VCaP (cell line): Measurements from ENCODE around the gene ESCO1.

Experiments used
- H3K27ac ChIP-seq: fragments of 450-650 bp; 2 replicates; pipeline ENCODE4 v1.5.1; 2017
- TF ChIP-seq, protein P1 (sequence below): fragments of 450-650 bp; conservative IDR thresholded peaks from 2 replicates; pipeline ENCODE4 v1.5.1; 2017; ENCODE audit warnings: mild to moderate bottlenecking, moderate library complexity

ESCO1 gene

DNA sequence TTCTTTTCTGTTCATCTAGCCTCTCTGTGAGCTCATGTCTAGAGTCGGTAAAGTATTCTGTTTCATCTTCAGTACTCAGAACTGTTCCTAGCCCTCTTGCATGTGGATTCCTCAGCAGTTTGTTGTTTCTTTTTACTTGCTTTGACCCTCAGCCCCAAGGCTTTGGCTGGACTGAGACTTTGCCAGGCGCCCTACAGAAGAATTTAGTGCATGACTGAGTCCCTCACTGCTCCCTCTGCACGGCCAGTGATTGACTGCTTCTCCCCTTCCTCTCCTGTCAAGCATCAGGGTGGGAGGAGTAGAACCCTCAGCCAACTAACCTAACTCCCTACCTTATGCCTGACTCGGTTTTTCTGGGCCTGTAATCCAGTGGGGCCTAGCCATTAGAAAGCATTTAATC, 109.8 kb downstream of the ESCO1 start:
- TF ChIP-seq, protein P1, sequence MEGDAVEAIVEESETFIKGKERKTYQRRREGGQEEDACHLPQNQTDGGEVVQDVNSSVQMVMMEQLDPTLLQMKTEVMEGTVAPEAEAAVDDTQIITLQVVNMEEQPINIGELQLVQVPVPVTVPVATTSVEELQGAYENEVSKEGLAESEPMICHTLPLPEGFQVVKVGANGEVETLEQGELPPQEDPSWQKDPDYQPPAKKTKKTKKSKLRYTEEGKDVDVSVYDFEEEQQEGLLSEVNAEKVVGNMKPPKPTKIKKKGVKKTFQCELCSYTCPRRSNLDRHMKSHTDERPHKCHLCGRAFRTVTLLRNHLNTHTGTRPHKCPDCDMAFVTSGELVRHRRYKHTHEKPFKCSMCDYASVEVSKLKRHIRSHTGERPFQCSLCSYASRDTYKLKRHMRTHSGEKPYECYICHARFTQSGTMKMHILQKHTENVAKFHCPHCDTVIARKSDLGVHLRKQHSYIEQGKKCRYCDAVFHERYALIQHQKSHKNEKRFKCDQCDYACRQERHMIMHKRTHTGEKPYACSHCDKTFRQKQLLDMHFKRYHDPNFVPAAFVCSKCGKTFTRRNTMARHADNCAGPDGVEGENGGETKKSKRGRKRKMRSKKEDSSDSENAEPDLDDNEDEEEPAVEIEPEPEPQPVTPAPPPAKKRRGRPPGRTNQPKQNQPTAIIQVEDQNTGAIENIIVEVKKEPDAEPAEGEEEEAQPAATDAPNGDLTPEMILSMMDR, result no peak
- no peak overlapping the region for H3K27ac ChIP-seq

DNA sequence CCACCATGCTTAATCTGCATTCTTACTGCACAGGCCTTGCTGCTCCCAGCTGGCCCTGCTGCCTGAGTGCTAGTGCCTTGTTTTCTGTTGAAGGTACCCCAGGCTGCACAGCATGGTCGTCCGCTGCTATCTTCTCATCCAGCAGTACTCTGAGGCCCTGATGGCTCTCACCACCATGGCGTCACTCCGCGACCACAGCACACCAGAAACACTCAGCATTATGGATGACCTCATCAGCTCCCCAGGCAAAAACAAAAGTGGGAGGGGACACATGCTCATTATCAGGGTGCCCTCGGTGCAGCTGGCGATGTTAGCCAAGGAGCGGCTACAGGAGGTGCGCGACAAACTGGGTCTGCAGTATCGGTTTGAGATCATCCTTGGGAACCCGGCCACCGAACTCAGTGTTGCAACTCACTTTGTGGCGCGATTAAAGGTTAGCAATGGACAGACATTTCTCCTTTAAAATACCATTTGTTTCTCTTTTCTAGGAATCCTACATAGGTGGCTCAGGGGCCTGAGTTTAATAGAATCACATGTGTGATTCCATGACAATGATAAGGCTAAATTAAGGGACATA, 110.5 kb downstream of the ESCO1 start:
- TF ChIP-seq, protein P1, result no peak
- H3K27ac ChIP-seq, result no peak overlapping the region

DNA sequence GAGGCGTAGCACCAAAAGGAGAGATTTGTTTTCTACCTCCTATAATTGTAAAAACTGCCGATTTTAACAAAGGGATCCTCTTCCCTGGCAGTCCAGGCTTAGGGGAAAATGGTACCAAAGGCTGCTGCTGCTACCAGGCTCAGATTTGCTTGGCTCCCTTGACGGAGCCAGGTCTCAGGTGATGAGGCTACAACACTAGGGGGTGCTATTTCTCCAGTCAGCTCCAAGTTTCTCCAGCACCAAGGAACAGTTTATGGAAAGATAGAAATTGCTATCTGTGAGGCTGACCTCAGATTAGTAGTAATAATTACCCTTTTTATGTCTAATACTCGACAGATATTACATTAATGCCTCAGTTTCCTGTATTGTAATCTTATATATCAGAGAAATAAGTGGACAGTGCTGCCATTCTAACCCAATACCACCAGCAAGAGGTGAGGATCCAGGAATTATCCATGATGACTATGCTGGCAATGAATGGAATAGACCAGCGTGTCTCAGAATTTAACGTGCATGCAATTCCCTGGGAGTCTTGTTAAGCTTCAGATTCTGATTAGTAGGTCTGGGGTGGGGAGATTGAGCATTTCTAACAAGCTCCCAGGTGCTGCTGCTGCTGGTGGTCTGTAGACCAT, 111.3 kb downstream of the ESCO1 start:
- TF ChIP-seq, protein P1, result peak; percentile 72
- H3K27ac ChIP-seq, result no peak overlapping the region

DNA sequence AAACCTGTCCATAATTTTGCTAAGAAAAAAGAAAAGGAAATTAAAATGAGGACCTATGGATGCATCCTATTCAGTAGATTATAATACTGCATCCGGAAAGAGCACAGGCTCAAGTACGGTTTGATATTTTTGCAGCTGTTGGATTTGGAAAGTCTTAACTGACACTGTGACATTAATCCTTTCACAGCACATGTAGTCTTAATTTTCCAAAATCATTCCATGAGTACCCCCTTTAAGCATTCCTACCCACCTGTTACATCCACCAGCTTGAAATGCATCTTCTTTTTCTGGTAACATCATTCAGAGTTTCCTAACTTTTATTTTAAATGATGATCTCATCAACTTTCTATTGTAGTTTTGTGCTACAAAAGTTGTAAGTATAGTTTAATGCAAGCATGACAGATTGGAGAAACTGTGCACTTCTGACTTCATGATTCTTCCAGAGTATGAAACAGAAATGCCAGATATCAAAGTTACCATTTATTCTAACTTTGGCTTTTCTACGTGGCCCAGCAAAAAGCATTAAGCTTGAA, 113.5 kb downstream of the ESCO1 start:
- no peak overlapping the region for H3K27ac ChIP-seq
- TF ChIP-seq, protein P1, result no peak

DNA sequence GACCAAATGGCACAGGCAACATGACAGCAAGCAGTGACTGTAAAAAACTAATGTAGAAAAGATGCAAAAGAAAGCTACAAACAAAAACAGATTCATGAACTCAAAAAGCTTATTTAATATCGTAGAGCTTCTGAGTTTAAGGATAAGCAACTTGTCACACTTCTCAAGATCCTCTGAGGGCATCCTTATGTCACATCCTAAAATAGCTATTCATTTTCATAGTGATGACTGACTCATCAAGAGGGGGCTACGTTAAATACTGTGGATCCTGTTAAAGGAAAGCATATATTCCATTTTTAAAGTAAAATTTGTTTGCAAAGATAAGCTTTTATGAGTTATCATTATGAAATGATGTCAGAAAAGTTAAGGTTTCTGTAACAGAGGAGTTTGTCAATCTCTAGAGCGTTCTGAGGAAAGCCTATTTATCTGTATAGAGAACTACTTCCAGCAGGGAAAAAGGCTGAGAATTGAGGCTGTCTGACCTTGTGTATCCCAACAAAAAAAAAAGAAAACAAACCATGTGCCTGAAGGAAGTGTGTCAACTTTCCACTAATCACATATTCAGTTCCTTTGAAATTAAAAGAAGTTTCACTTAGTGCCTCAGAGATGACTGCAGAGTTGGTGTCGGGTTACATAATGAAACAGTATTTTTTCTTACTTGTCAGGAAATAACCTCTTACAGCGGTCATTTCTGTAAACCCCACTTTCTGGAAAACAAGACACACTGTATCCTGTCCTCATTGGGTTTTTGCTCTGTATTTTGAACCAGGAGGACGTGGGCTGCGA, 115.5 kb downstream of the ESCO1 start:
- H3K27ac ChIP-seq, result no peak overlapping the region
- TF ChIP-seq, protein P1, result no peak

DNA sequence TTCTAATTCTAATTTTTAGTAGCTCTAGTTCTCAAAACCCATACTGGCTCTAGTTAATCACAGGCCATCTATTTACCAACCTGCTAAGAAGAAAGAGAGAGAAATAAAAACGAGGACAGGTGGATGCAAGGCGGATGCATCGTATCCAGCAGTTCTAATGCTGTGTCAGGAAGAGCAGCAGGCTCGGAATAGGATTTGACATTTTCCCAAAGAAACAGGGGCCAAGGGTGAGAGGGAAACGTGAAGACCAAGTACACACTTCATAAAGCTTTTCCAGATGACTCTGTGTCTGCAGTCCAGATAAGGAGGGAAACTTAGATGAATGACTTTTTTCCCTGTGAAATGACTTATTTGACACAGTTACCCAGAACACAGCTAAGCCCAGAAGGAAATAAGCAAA, 117.5 kb downstream of the ESCO1 start:
- H3K27ac ChIP-seq, result no peak overlapping the region
- TF ChIP-seq, protein P1, result no peak

DNA sequence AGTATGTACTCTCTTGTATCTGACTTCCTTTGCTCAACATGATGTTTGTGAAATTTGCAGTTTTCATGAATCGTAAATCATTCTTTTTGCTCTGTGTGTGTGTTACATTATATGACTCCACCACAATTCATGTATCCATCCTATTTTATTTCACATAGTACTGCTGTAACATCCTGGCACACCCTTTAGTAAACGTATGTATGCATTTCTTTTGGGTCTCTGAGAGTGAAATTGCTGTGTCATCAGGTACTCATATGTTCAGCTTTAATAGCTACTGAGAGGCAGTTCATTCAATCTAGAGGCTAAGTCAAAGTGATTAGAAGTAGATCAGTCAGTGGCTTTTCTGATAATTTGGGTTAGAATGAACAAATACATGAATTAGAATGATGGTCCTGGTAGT, 118.8 kb downstream of the ESCO1 start:
- TF ChIP-seq, protein P1, result no peak
- no peak overlapping the region for H3K27ac ChIP-seq
